Measurements from ENCODE around the gene PRKN. TPM values are rescaled to one million over a fixed set of nuclear protein-coding genes. Genes with fewer than 3 reads are reported as not detected.

The PRKN gene
- total RNA-seq, 1 experiment from 2014 or later, result 0.34 TPM

- peaks cover 11% of the 10 kb centered on the region for H3K9me3 Mint-ChIP-seq (ENCODE audit: unreplicated experiment)
- BruUV-seq (replicated peaks), result no TSS peak
Observed at GRCh38 chr6:162719528-162719927, 8.0 kb downstream of the PRKN start.

GRCh38 chr6:162715601-162716000 lies 12.0 kb downstream of the PRKN start:
- no peak overlapping the region for H3K27ac Mint-ChIP-seq (ENCODE audit: unreplicated experiment)

More at GRCh38 chr6:162719528-162719927, 8.0 kb downstream of the PRKN start:
- POLR2A ChIA-PET, result no interaction called here
- H3K4me1 ChIP-seq, result no peaks in the 10 kb centered on the region
- TF ChIP-seq CTCF (IDR thresholded peaks at IDR 0.05; ENCODE audit: insufficient read depth in 1 of 2, low read depth in 1 of 2, low read length in 1 of 2, severe bottlenecking in 1 of 2, unreplicated experiment in 1 of 2), result no peak
- Mint-ChIP-seq H3K4me1 (ENCODE audit: low read depth, unreplicated experiment) (no peaks in the 10 kb centered on the region), H3K27me3 (ENCODE audit: insufficient read depth, unreplicated experiment) (peaks cover 3% of the 10 kb centered on the region), H3K4me3 (ENCODE audit: unreplicated experiment) (no peak overlapping the region), H3K27ac (ENCODE audit: unreplicated experiment) (no peak overlapping the region), H3K36me3 (ENCODE audit: insufficient read depth, unreplicated experiment) (no peaks in the 10 kb centered on the region)
- intact Hi-C loops (cut with micrococcal nuclease; ENCODE audit: unreplicated experiment), result no loop called here
- CTCF ChIA-PET, result no interaction called here
- no peaks in the 10 kb centered on the region for H3K36me3 ChIP-seq (ENCODE audit: control insufficient read depth, insufficient read depth, low read length)
- H3K9me3 ChIP-seq, result no peaks in the 10 kb centered on the region
- DNase-seq, result no peak
- no peak overlapping the region for H3K4me3 ChIP-seq (ENCODE audit: low read depth, low read length)
- no peaks in the 10 kb centered on the region for H3K27me3 ChIP-seq (replicated peaks; ENCODE audit: control insufficient read depth, insufficient read depth, low read length)

GRCh38 chr6:162713974-162714780 lies 13.4 kb downstream of the PRKN start:
- H3K4me1 Mint-ChIP-seq (ENCODE audit: low read depth, unreplicated experiment), result no peaks in the 10 kb centered on the region
- no TSS peak for BruUV-seq (replicated peaks)
- no peak for TF ChIP-seq CTCF (IDR thresholded peaks at IDR 0.05; ENCODE audit: insufficient read depth in 1 of 2, low read depth in 1 of 2, low read length in 1 of 2, severe bottlenecking in 1 of 2, unreplicated experiment in 1 of 2)
- no peaks in the 10 kb centered on the region for H3K36me3 Mint-ChIP-seq (ENCODE audit: insufficient read depth, unreplicated experiment)
- H3K27me3 ChIP-seq (replicated peaks; ENCODE audit: control insufficient read depth, insufficient read depth, low read length), result no peaks in the 10 kb centered on the region
- H3K27ac Mint-ChIP-seq (ENCODE audit: unreplicated experiment), result no peak overlapping the region
- intact Hi-C loops (cut with micrococcal nuclease; ENCODE audit: unreplicated experiment), result no loop called here
- no peak overlapping the region for H3K4me3 Mint-ChIP-seq (ENCODE audit: unreplicated experiment)
- H3K9me3 ChIP-seq, result no peaks in the 10 kb centered on the region
- POLR2A ChIA-PET, result no interaction called here
- H3K4me1 ChIP-seq, result no peaks in the 10 kb centered on the region
- H3K4me3 ChIP-seq (ENCODE audit: low read depth, low read length), result no peak overlapping the region
- peaks cover 11% of the 10 kb centered on the region for H3K9me3 Mint-ChIP-seq (ENCODE audit: unreplicated experiment)
- peaks cover 3% of the 10 kb centered on the region for H3K27me3 Mint-ChIP-seq (ENCODE audit: insufficient read depth, unreplicated experiment)
- no peak for DNase-seq
- H3K36me3 ChIP-seq (ENCODE audit: control insufficient read depth, insufficient read depth, low read length), result no peaks in the 10 kb centered on the region
- CTCF ChIA-PET, result no interaction called here

More at GRCh38 chr6:162715601-162716000, 12.0 kb downstream of the PRKN start:
- Mint-ChIP-seq H3K36me3 (ENCODE audit: insufficient read depth, unreplicated experiment) (no peaks in the 10 kb centered on the region), H3K4me3 (ENCODE audit: unreplicated experiment) (no peak overlapping the region), H3K4me1 (ENCODE audit: low read depth, unreplicated experiment) (no peaks in the 10 kb centered on the region), H3K9me3 (ENCODE audit: unreplicated experiment) (peaks cover 11% of the 10 kb centered on the region), H3K27me3 (ENCODE audit: insufficient read depth, unreplicated experiment) (peaks cover 3% of the 10 kb centered on the region)
- H3K4me1 ChIP-seq, result no peaks in the 10 kb centered on the region
- no peak for TF ChIP-seq CTCF (IDR thresholded peaks at IDR 0.05; ENCODE audit: insufficient read depth in 1 of 2, low read depth in 1 of 2, low read length in 1 of 2, severe bottlenecking in 1 of 2, unreplicated experiment in 1 of 2)
- no peak overlapping the region for H3K4me3 ChIP-seq (ENCODE audit: low read depth, low read length)
- ChIA-PET CTCF (no interaction called here), POLR2A (no interaction called here)
- no peaks in the 10 kb centered on the region for H3K27me3 ChIP-seq (replicated peaks; ENCODE audit: control insufficient read depth, insufficient read depth, low read length)
- intact Hi-C loops (cut with micrococcal nuclease; ENCODE audit: unreplicated experiment), result no loop called here
- no peaks in the 10 kb centered on the region for H3K9me3 ChIP-seq
- no peaks in the 10 kb centered on the region for H3K36me3 ChIP-seq (ENCODE audit: control insufficient read depth, insufficient read depth, low read length)
- BruUV-seq (replicated peaks), result no TSS peak
- no peak for DNase-seq
